ENCODE measurements around the gene SMCO2. TPM values are rescaled to one million over a fixed set of nuclear protein-coding genes. Genes with fewer than 3 reads are reported as not detected.

The SMCO2 gene
- total and polyA plus RNA-seq, 7 experiments from 2014 or later, result 0.99 TPM; not detected in 6

DNA sequence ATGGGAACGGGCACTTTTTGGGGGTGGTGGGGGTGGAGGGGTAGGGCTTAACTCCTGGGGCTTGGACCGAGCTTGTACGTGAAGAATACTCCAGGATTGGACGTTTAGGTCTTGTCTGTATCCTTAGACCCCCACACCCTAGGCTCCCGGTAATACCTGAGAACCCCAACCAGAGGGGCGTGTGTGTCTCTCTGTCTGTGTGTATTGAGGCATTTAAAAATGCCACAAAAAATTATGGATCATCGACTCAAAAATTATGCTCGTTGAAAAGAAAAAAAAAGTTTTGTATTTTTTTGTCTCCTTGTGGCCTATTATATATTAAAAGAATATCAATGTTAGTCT lies 77.9 kb downstream of the SMCO2 start:
- DNase-seq (no peak), ATAC-seq (no peak)
- ChIA-PET CTCF (interaction anchor here (0.6 kb wide), 1 partner anchor 1805 kb away, joined by 3 read pairs; no protein-coding TSS in a partner anchor), POLR2A (interaction anchor here (0.8 to 1.7 kb wide), 2 partner anchors 8 to 181 kb away, joined by 3 to 7 read pairs; no protein-coding TSS in a partner anchor)
- H3K36me3 Mint-ChIP-seq, result peaks cover 0 to 6% (median 0%) of the 10 kb centered on the region in 5 donors
- intact Hi-C loops (cut with micrococcal nuclease), result loop anchor here (1.0 to 10.0 kb wide), 19 partner anchors 10 to 1410 kb away; partner anchors contain the start of genes CCDC91 (in 2 of the 2), FGFR1OP2 (in 2 of the 2), ITPR2 (in 2 of the 2) and KLHL42 (in 2 of the 2)
- H3K27ac Mint-ChIP-seq, result peak overlapping the region in 7 of 9 donors; percentile 18 to 99 (median 96)
- no peaks in the 10 kb centered on the region for H3K27me3 ChIP-seq (ENCODE audit: control insufficient read depth in 2 of 2, insufficient read depth in 2 of 2, low read length in 2 of 2)
- peak overlapping the region; percentile 82 for H3K27ac ChIP-seq (ENCODE audit: low read depth, low read length)
- H3K4me3 ChIP-seq (ENCODE audit: low read length), result peak overlapping the region; percentile 78
- peaks cover 12 to 43% (median 28%) of the 10 kb centered on the region in 7 donors for H3K4me1 Mint-ChIP-seq
- H3K4me3 Mint-ChIP-seq, result peak overlapping the region; percentile 95 to 99 (median 98)
- peaks cover 5 to 7% of the 10 kb centered on the region in 2 donors for H3K4me1 ChIP-seq (ENCODE audit: control insufficient read depth in 2 of 2, insufficient read depth in 2 of 2, low read length in 2 of 2)
- H3K27me3 Mint-ChIP-seq, result peaks cover 0 to 36% (median 3%) of the 10 kb centered on the region in 5 donors
- no peaks in the 10 kb centered on the region for H3K9me3 ChIP-seq (ENCODE audit: control insufficient read depth in 2 of 3, low read length in 3 of 3)
- no peaks in the 10 kb centered on the region for H3K9me3 Mint-ChIP-seq
- no peaks in the 10 kb centered on the region for H3K36me3 ChIP-seq (ENCODE audit: control insufficient read depth in 2 of 3, insufficient read depth in 3 of 3, low read length in 3 of 3)

- Mint-ChIP-seq H3K4me3 (peak overlapping the region; percentile 95 to 99 (median 98)), H3K27me3 (peaks cover 0 to 31% (median 0%) of the 10 kb centered on the region in 5 donors), H3K36me3 (peaks cover 0 to 4% (median 0%) of the 10 kb centered on the region in 5 donors), H3K27ac (peak overlapping the region in 8 of 9 donors; percentile 0 to 99 (median 90)), H3K9me3 (no peaks in the 10 kb centered on the region), H3K4me1 (peaks cover 12 to 43% (median 28%) of the 10 kb centered on the region in 7 donors)
- POLR2A ChIA-PET, result no interaction called here
- no peak overlapping the region for H3K27ac ChIP-seq (ENCODE audit: low read depth, low read length)
- CTCF ChIA-PET, result no interaction called here
- no peaks in the 10 kb centered on the region for H3K9me3 ChIP-seq (ENCODE audit: control insufficient read depth in 2 of 3, low read length in 3 of 3)
- peak overlapping the region; percentile 5 for H3K4me3 ChIP-seq (ENCODE audit: low read length)
- intact Hi-C loops (cut with micrococcal nuclease), result loop anchor here (1.0 to 10.0 kb wide), 19 partner anchors 9 to 1410 kb away; partner anchors contain the start of genes CCDC91 (in 2 of the 2), FGFR1OP2 (in 2 of the 2), ITPR2 (in 2 of the 2) and KLHL42 (in 2 of the 2)
- ATAC-seq (no peak), DNase-seq (no peak)
- H3K27me3 ChIP-seq (ENCODE audit: control insufficient read depth in 2 of 2, insufficient read depth in 2 of 2, low read length in 2 of 2), result no peaks in the 10 kb centered on the region
- H3K36me3 ChIP-seq (ENCODE audit: control insufficient read depth in 2 of 3, insufficient read depth in 3 of 3, low read length in 3 of 3), result no peaks in the 10 kb centered on the region
- H3K4me1 ChIP-seq (ENCODE audit: control insufficient read depth in 2 of 2, insufficient read depth in 2 of 2, low read length in 2 of 2), result peaks cover 5 to 7% of the 10 kb centered on the region in 2 donors
These were observed 78.6 kb downstream of the SMCO2 start for GRCh38 chr12:27524839-27525753.

- Mint-ChIP-seq H3K27ac (peak overlapping the region in 1 of 9 donors; percentile 80), H3K4me3 (no peak overlapping the region), H3K9me3 (no peaks in the 10 kb centered on the region), H3K36me3 (peaks cover 0 to 3% (median 0%) of the 10 kb centered on the region in 5 donors), H3K27me3 (peaks cover 0 to 19% (median 0%) of the 10 kb centered on the region in 5 donors), H3K4me1 (peaks cover 12 to 40% (median 25%) of the 10 kb centered on the region in 7 donors)
- no peaks in the 10 kb centered on the region for H3K9me3 ChIP-seq (ENCODE audit: control insufficient read depth in 2 of 3, low read length in 3 of 3)
- H3K4me3 ChIP-seq (ENCODE audit: low read length), result no peak overlapping the region
- no peaks in the 10 kb centered on the region for H3K27me3 ChIP-seq (ENCODE audit: control insufficient read depth in 2 of 2, insufficient read depth in 2 of 2, low read length in 2 of 2)
- CTCF ChIA-PET, result no interaction called here
- no peak for DNase-seq
- intact Hi-C loops (cut with micrococcal nuclease), result loop anchor here (10.0 kb wide), 4 partner anchors 107 to 1413 kb away; partner anchors contain the start of genes ITPR2 (in 1 of the 2), KLHL42 (in 1 of the 2) and MANSC4 (in 1 of the 2)
- no peaks in the 10 kb centered on the region for H3K36me3 ChIP-seq (ENCODE audit: control insufficient read depth in 2 of 3, insufficient read depth in 3 of 3, low read length in 3 of 3)
- POLR2A ChIA-PET, result no interaction called here
- no peak overlapping the region for H3K27ac ChIP-seq (ENCODE audit: low read depth, low read length)
- peaks cover 5 to 7% of the 10 kb centered on the region in 2 donors for H3K4me1 ChIP-seq (ENCODE audit: control insufficient read depth in 2 of 2, insufficient read depth in 2 of 2, low read length in 2 of 2)
- ATAC-seq, result no peak
These were observed 81.0 kb downstream of the SMCO2 start for GRCh38 chr12:27527512-27527911.

GRCh38 chr12:27528788-27529187 lies 82.3 kb downstream of the SMCO2 start:
- Histone ChIP-seq H3K36me3 (ENCODE audit: control insufficient read depth in 2 of 3, insufficient read depth in 3 of 3, low read length in 3 of 3) (no peaks in the 10 kb centered on the region), H3K4me3 (ENCODE audit: low read length) (no peak overlapping the region), H3K27me3 (ENCODE audit: control insufficient read depth in 2 of 2, insufficient read depth in 2 of 2, low read length in 2 of 2) (no peaks in the 10 kb centered on the region), H3K9me3 (ENCODE audit: control insufficient read depth in 2 of 3, low read length in 3 of 3) (no peaks in the 10 kb centered on the region), H3K27ac (ENCODE audit: low read depth, low read length) (no peak overlapping the region), H3K4me1 (ENCODE audit: control insufficient read depth in 2 of 2, insufficient read depth in 2 of 2, low read length in 2 of 2) (peaks cover 0 to 5% of the 10 kb centered on the region in 2 donors)
- ChIA-PET POLR2A (no interaction called here), CTCF (no interaction called here)
- ATAC-seq (no peak), DNase-seq (no peak)
- H3K4me1 Mint-ChIP-seq, result peaks cover 19 to 38% (median 20%) of the 10 kb centered on the region in 7 donors
- H3K27ac Mint-ChIP-seq, result peak overlapping the region in 1 of 9 donors; percentile 25
- peaks cover 0 to 24% (median 0%) of the 10 kb centered on the region in 5 donors for H3K27me3 Mint-ChIP-seq
- H3K9me3 Mint-ChIP-seq, result no peaks in the 10 kb centered on the region
- H3K4me3 Mint-ChIP-seq, result no peak overlapping the region
- intact Hi-C loops (cut with micrococcal nuclease), result loop anchor here (10.0 kb wide), 4 partner anchors 106 to 1414 kb away; partner anchors contain the start of genes ITPR2 (in 1 of the 2), KLHL42 (in 1 of the 2) and MANSC4 (in 1 of the 2)
- peaks cover 0 to 7% (median 0%) of the 10 kb centered on the region in 5 donors for H3K36me3 Mint-ChIP-seq

DNA sequence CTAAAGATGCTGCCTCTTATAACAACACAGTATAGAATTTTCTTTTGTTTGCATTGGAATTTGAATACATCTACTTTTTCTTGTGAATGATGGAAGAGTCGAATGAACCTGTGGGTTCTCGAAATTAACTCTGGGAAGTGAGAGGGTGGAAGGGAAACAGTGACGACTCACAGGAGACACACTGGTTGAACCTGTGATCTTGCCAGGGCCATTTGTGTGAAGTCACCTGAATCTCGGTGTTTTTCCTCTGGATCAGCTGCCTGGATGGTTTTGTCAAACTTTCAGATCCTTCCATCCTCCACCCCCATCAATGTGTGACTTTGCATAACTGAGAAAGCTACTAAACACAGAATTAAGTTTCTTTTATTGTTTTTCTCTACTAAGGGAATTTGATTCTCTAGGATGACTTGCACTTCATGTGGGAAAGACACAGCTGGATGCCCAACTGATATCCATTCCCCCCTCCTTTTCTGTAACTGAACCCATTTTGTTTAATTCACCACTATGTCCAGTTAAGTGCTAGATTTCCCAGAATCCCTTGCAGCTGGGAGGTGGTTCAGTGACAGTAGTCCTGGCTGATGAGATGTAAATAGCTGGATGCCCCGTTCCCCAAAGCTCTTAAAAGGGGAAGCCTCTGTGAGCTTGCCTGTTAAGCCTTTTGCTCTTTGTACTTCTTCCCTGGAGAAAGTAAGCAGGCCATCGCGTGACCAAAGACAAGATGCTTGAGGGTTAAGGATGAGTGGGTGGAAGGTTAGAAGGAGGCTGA lies 83.8 kb downstream of the SMCO2 start:
- POLR2A ChIA-PET, result no interaction called here
- Mint-ChIP-seq H3K36me3 (peaks cover 0 to 7% (median 0%) of the 10 kb centered on the region in 5 donors), H3K27me3 (peaks cover 0 to 16% (median 0%) of the 10 kb centered on the region in 5 donors), H3K4me3 (no peak overlapping the region), H3K9me3 (no peaks in the 10 kb centered on the region), H3K4me1 (peaks cover 21 to 35% (median 26%) of the 10 kb centered on the region in 7 donors), H3K27ac (peak overlapping the region in 1 of 9 donors; percentile 32)
- CTCF ChIA-PET, result no interaction called here
- peaks cover 11 to 16% of the 10 kb centered on the region in 2 donors for H3K4me1 ChIP-seq (ENCODE audit: control insufficient read depth in 2 of 2, insufficient read depth in 2 of 2, low read length in 2 of 2)
- H3K27ac ChIP-seq (ENCODE audit: low read depth, low read length), result no peak overlapping the region
- H3K4me3 ChIP-seq (ENCODE audit: low read length), result no peak overlapping the region
- no peaks in the 10 kb centered on the region for H3K27me3 ChIP-seq (ENCODE audit: control insufficient read depth in 2 of 2, insufficient read depth in 2 of 2, low read length in 2 of 2)
- H3K9me3 ChIP-seq (ENCODE audit: control insufficient read depth in 2 of 3, low read length in 3 of 3), result no peaks in the 10 kb centered on the region
- ATAC-seq (no peak), DNase-seq (no peak)
- H3K36me3 ChIP-seq (ENCODE audit: control insufficient read depth in 2 of 3, insufficient read depth in 3 of 3, low read length in 3 of 3), result no peaks in the 10 kb centered on the region
- intact Hi-C loops (cut with micrococcal nuclease), result loop anchor here (1.0 to 5.0 kb wide), 2 partner anchors 14 to 57 kb away; no protein-coding TSS in a partner anchor

- H3K27ac ChIP-seq (ENCODE audit: low read depth, low read length), result no peak overlapping the region
- H3K4me3 ChIP-seq (ENCODE audit: low read length), result no peak overlapping the region
- ChIA-PET CTCF (no interaction called here), POLR2A (interaction anchor here (2.5 kb wide), 1 partner anchor 8 kb away, joined by 7 read pairs; the partner anchor contains the start of gene PPFIBP1)
- no peaks in the 10 kb centered on the region for H3K27me3 ChIP-seq (ENCODE audit: control insufficient read depth in 2 of 2, insufficient read depth in 2 of 2, low read length in 2 of 2)
- intact Hi-C loops (cut with micrococcal nuclease), result loop anchor here in 1 of 2 donors (5.0 kb wide), 1 partner anchor 55 kb away; no protein-coding TSS in a partner anchor
- peaks cover 0 to 8% (median 0%) of the 10 kb centered on the region in 5 donors for H3K36me3 Mint-ChIP-seq
- H3K9me3 ChIP-seq (ENCODE audit: control insufficient read depth in 2 of 3, low read length in 3 of 3), result no peaks in the 10 kb centered on the region
- H3K4me1 Mint-ChIP-seq, result peaks cover 18 to 39% (median 32%) of the 10 kb centered on the region in 7 donors
- H3K27me3 Mint-ChIP-seq, result peaks cover 0 to 6% (median 0%) of the 10 kb centered on the region in 5 donors
- no peak overlapping the region for H3K4me3 Mint-ChIP-seq
- DNase-seq (no peak), ATAC-seq (no peak)
- H3K4me1 ChIP-seq (ENCODE audit: control insufficient read depth in 2 of 2, insufficient read depth in 2 of 2, low read length in 2 of 2), result peaks cover 11 to 16% of the 10 kb centered on the region in 2 donors
- H3K27ac Mint-ChIP-seq, result no peak overlapping the region
- no peaks in the 10 kb centered on the region for H3K36me3 ChIP-seq (ENCODE audit: control insufficient read depth in 2 of 3, insufficient read depth in 3 of 3, low read length in 3 of 3)
- H3K9me3 Mint-ChIP-seq, result no peaks in the 10 kb centered on the region
These were observed 85.4 kb downstream of the SMCO2 start for GRCh38 chr12:27531896-27532295.
